ENCODE data around the gene PPP2CA.

The PPP2CA gene

GRCh38 chr5:134146651-134147518 is 79.0 kb downstream of the PPP2CA start:
- no peak for DNase-seq

DNA sequence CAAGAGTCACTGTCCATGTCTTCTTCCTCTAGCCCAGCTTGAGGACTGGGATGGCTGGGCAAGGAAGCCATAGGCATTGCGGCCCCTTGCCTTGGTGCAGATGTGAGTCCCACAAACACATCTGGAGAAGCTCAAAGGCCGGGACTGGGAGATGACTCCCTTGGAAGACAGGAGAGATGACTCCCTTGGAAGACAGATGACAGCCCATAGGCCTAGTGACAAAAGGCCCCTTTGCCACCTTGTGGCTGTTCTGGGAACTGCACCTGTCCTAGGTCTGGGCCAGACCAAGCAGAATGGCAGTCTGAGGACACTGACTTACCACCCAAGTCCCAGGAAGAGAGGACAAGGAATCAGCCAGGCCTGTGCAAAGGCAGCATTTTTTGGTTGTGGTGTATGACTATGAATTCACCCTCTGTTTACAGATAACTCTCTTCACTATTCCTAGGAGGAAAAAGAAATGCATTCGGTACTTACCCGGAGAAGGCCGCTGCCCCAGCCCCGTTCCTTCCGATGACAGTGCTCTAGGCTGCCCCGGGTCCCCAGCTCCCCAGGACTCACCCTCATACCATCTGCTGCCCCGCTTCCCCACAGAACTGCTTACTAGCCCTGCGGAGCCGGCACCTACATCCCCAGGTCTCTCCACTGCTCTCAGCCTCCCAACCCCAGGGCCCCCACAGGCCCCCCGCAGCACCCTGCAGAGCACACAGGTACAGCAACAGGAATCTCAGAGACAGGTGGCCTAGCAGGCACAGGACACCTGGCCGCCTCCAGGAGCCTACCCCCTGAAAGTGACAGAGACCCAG is 79.9 kb downstream of the PPP2CA start:
- DNase-seq, result peak; percentile 40

DNA sequence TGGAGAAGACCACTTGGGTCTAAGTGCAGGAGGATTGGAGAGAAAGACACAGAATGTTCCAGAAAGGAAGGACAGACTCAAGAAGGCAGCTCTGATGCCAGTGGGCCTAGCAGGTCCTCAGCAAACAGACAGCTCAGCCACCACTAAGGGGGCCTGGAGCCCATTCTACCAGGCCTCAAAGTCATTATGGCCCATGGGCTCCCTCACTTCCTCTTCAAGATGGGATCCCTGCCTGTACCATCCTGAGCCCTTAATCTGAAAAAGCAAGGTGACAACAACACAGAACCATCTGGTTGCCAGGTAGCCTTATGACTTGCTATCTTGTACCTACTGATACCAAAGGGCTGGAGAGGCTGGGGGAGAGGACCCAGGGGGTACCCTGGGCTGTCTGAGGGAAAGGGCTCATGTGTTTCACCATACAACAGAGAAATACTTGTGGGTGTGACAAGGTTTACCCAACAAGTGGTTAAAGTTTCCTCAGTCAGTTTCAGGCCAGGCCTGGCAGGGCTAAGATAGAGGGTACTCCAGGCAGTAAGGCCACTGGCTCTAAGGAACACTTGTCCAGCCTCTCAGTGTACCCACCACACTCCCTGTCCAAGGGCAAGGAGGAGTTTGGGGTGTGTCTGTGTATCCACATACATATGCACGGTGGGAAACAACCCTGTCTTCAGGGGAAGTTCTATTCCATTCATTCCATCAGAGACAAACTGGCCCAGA is 80.7 kb downstream of the PPP2CA start:
- DNase-seq, result no peak

Measured in NCI-H1694 (cell line).